HepG2 (cell line): ENCODE results near the gene PEPD. TPM values are rescaled to one million over a fixed set of nuclear protein-coding genes. Genes with fewer than 3 reads are reported as not detected.
A peak's percentile ranks its signal among the peaks of the same experiment; 100 is the strongest.

Experiments used
- CBX5 ChIP-seq: sonication (generic); formaldehyde crosslinking; IDR thresholded peaks from 2 replicates; pipeline ENCODE4 v1.4.0; 2020; ENCODE audit warnings: missing genetic modification reagents, borderline replicate concordance
- HNF4G ChIP-seq, 2 experiments: sonication (generic) in 1 of 2; formaldehyde crosslinking in 1 of 2; IDR thresholded peaks; 2 replicates each; pipeline versions ENCODE4 v1.4.0 to v1.6.1; 2011 to 2020; ENCODE audit warnings: borderline replicate concordance in 2 of 2, low read depth in 2 of 2, mild to moderate bottlenecking in 2 of 2, low read length in 1 of 2, missing genetic modification reagents in 1 of 2, moderate library complexity in 1 of 2
- RAD51 ChIP-seq: fragments of 450-650 bp; IDR thresholded peaks from 2 replicates; pipeline ENCODE4 v1.6.1; 2016; ENCODE audit warnings: borderline replicate concordance
- RBFOX2 ChIP-seq: fragments of 200-400 bp; formaldehyde crosslinking; IDR thresholded peaks from 2 replicates; pipeline ENCODE4 v1.6.1; 2017; ENCODE audit warnings: low read depth, mild to moderate bottlenecking, low read length
- SMAD3 ChIP-seq: sonication (generic); formaldehyde crosslinking; IDR thresholded peaks from 2 replicates; pipeline ENCODE4 v1.4.0; 2020; ENCODE audit warnings: missing genetic modification reagents
- SRSF1 ChIP-seq: fragments of 200-400 bp; formaldehyde crosslinking; optimal IDR thresholded peaks from 2 replicates; pipeline ENCODE3; 2017; ENCODE audit warnings: mild to moderate bottlenecking, low read depth, low read length, moderate library complexity
- TCF12 ChIP-seq, 2 experiments: fragments of 450-650 bp in 1 of 2; sonication (generic) in 1 of 2; formaldehyde crosslinking in 1 of 2; IDR thresholded peaks; 2 replicates each; pipeline versions ENCODE4 v1.6.1 to v1.8.0; 2017 to 2022; ENCODE audit warnings: antibody characterized with exemption in 1 of 2, mild to moderate bottlenecking in 1 of 2, missing genetic modification reagents in 1 of 2, moderate library complexity in 1 of 2
- TEAD2 ChIP-seq: sonication (generic); formaldehyde crosslinking; IDR thresholded peaks from 2 replicates; pipeline ENCODE4 v1.9.0; 2021; ENCODE audit warnings: missing genetic modification reagents
- TFDP1 ChIP-seq: IDR thresholded peaks from 2 replicates; pipeline ENCODE4 v1.6.1; 2016; ENCODE audit warnings: missing compliant biosample characterization, missing genetic modification reagents, borderline replicate concordance
- TFDP2 ChIP-seq: sonication (generic); formaldehyde crosslinking; IDR thresholded peaks from 2 replicates; pipeline ENCODE4 v1.4.0; 2020; ENCODE audit warnings: missing genetic modification reagents
- TMF1 ChIP-seq: sonication (generic); formaldehyde crosslinking; IDR thresholded peaks from 2 replicates; pipeline ENCODE4 v1.8.1; 2022; ENCODE audit warnings: low read depth, missing genetic modification reagents
- ZBTB1 ChIP-seq: sonication (generic); formaldehyde crosslinking; IDR thresholded peaks from 2 replicates; pipeline ENCODE4 v1.4.0; 2020; ENCODE audit warnings: missing genetic modification reagents, borderline replicate concordance
- ZNF124 ChIP-seq: sonication (generic); formaldehyde crosslinking; IDR thresholded peaks from 2 replicates; pipeline ENCODE4 v1.4.0; 2020; ENCODE audit warnings: missing genetic modification reagents
- ZNF280B ChIP-seq: sonication (generic); formaldehyde crosslinking; IDR thresholded peaks from 2 replicates; pipeline ENCODE4 v1.5.0; 2020; ENCODE audit warnings: missing genetic modification reagents, mild to moderate bottlenecking, borderline replicate concordance
- ZNF362 ChIP-seq: sonication (generic); formaldehyde crosslinking; IDR thresholded peaks from 2 replicates; pipeline ENCODE4 v1.4.0; 2020; ENCODE audit warnings: missing genetic modification reagents, mild to moderate bottlenecking, borderline replicate concordance
- ZNF510 ChIP-seq: sonication (generic); formaldehyde crosslinking; IDR thresholded peaks from 2 replicates; pipeline ENCODE4 v1.4.0; 2020; ENCODE audit warnings: low read depth, mild to moderate bottlenecking, missing genetic modification reagents
- ZNF549 ChIP-seq: sonication (generic); formaldehyde crosslinking; IDR thresholded peaks from 2 replicates; pipeline ENCODE4 v1.5.0; 2020; ENCODE audit warnings: missing genetic modification reagents
- ZNF569 ChIP-seq: sonication (generic); formaldehyde crosslinking; IDR thresholded peaks from 2 replicates; pipeline ENCODE4 v1.5.0; 2020; ENCODE audit warnings: mild to moderate bottlenecking, missing genetic modification reagents, moderate library complexity, borderline replicate concordance
- ZNF75D ChIP-seq: sonication (generic); formaldehyde crosslinking; IDR thresholded peaks from 2 replicates; pipeline ENCODE4 v1.8.1; 2023; ENCODE audit warnings: missing genetic modification reagents, mild to moderate bottlenecking, borderline replicate concordance
- ZNF841 ChIP-seq: sonication (generic); formaldehyde crosslinking; IDR thresholded peaks from 2 replicates; pipeline ENCODE4 v1.8.1; 2023; ENCODE audit warnings: missing genetic modification reagents, borderline replicate concordance
- ZXDC ChIP-seq: sonication (generic); formaldehyde crosslinking; IDR thresholded peaks from 2 replicates; pipeline ENCODE4 v1.5.0; 2020; ENCODE audit warnings: mild to moderate bottlenecking, missing genetic modification reagents
- polyA plus RNA-seq, 8 experiments: library from polyadenylated mRNA; depleted of rRNA in 3 of 8; stranded (reverse) in 7 of 8; unstranded in 1 of 8; fragments of >200 nt; fragmentation: Illumina TruSeq in 4 of 8; extraction: Trizol in 4 of 8; gene quantifications; 2 replicates each; pipeline versions ENCODE4 v1.2.1 to v1.2.3, GENCODE V29; 2011 to 2016; ENCODE audit warnings: low read depth in 4 of 8, missing spikeins in 1 of 8, mixed read lengths in 1 of 8; ENCODE audit not compliant: insufficient read depth in 1 of 8
- total RNA-seq, 5 experiments: library from RNA; depleted of rRNA; stranded (reverse); fragments of >200 nt; fragmentation: Illumina TruSeq; extraction: Trizol; gene quantifications; 2 replicates each; pipeline ENCODE4 v1.2.3, GENCODE V29; 2016; ENCODE audit warnings: low read depth in 1 of 5

The PEPD gene
- total and polyA plus RNA-seq, 2 of the 13 experiments (the other 11 are each of a cell fraction or from before 2014, with no cell fraction given) = 60.7 to 75.1 TPM

GRCh38 chr19:33394006-33394722 is 127.4 kb downstream of the PEPD start (continued):
- no peak for TF ChIP-seq ZBTB1 (CRISPR knock-in tag)
- no peak for TF ChIP-seq TMF1 (CRISPR knock-in tag)
- no peak for TF ChIP-seq ZNF510 (CRISPR knock-in tag)
- TF ChIP-seq RBFOX2 = peak; percentile 48; the same call in 1 of the 2 replicates
- TF ChIP-seq TEAD2 (CRISPR knock-in tag) = no peak
- no peak for TF ChIP-seq ZNF75D (CRISPR knock-in tag)
- no peak for TF ChIP-seq ZXDC (CRISPR knock-in tag)
- TF ChIP-seq ZNF124 (CRISPR knock-in tag) = no peak; the same call in 1 of the 2 replicates
- TF ChIP-seq TFDP2 (CRISPR knock-in tag) = peak; percentile 24; the same call in 1 of the 2 replicates
- no peak for TF ChIP-seq ZNF362 (CRISPR knock-in tag)
- TF ChIP-seq SRSF1 = no peak
- TF ChIP-seq ZNF280B (CRISPR knock-in tag) = no peak
- TF ChIP-seq ZNF841 (CRISPR knock-in tag) = no peak
- no peak; the same call in 1 of the 2 replicates for TF ChIP-seq TFDP1 (CRISPR knock-in tag)
- no peak for TF ChIP-seq CBX5 (CRISPR knock-in tag)
- no peak for TF ChIP-seq HNF4G (IDR thresholded peaks at IDR 0.05; ENCODE audit: borderline replicate concordance, low read depth, low read length)
- no peak for TF ChIP-seq HNF4G (CRISPR knock-in tag; IDR thresholded peaks at IDR 0.05; ENCODE audit: borderline replicate concordance, low read depth)
- TF ChIP-seq TCF12 (IDR thresholded peaks at IDR 0.05) = no peak
- TF ChIP-seq TCF12 (CRISPR knock-in tag; IDR thresholded peaks at IDR 0.05) = no peak
- TF ChIP-seq ZNF549 (CRISPR knock-in tag) = no peak
- TF ChIP-seq SMAD3 = no peak
- TF ChIP-seq ZNF569 (CRISPR knock-in tag) = no peak
- TF ChIP-seq RAD51 = no peak
